Omental fat pad (tissue), 4 donors: ENCODE results near the gene FRMPD1. TPM values are rescaled to one million over a fixed set of nuclear protein-coding genes. Genes with fewer than 3 reads are reported as not detected.
"Not testable (repeated sequence)": the region's sequence is repeated elsewhere in the genome, so short reads cannot be mapped to it uniquely, and the experiment has no call there.

Source experiments
- ATAC-seq: fragments of 150-250 bp; one replicate; pipeline ENCODE4 v1.9.1; 2016; ENCODE audit warnings: mild to moderate bottlenecking, moderate library complexity; ENCODE audit not compliant: low FRiP score
- DNase-seq: peaks from one replicate; pipeline ENCODE4 v3.0.0-alpha.2; 2019; ENCODE audit warnings: low spot score
- CTCF ChIP-seq, 3 donors: fragments of 450-650 bp; IDR thresholded peaks; one replicate each; pipeline ENCODE4 v1.5.1; 2016 to 2017; ENCODE audit warnings: antibody characterized with exemption in 3 of 3, mild to moderate bottlenecking in 3 of 3, moderate library complexity in 2 of 3
- total RNA-seq, 4 donors: library from RNA; depleted of rRNA; stranded (reverse); fragments of >200 nt; gene quantifications; one replicate each; pipeline ENCODE4 v1.1.0, GENCODE V29; 2016

The FRMPD1 gene
- total RNA-seq, 4 donors from 2014 or later: 0.44 to 0.95 (median 0.74) TPM; not detected in 1

- TF ChIP-seq CTCF (IDR thresholded peaks at IDR 0.05): no peak
- peak; percentile 90 for ATAC-seq
- no peak for DNase-seq
Observed at GRCh38 chr9:37753489-37754190, 102.9 kb downstream of the FRMPD1 start, which contains the start of gene TRMT10B. Gene TRMT10B (plus strand): TSS chr9:37753805. CDS start chr9:37761932, 8,127 bp downstream.

GRCh38 chr9:37758747-37759146 is 108.0 kb downstream of the FRMPD1 start:
- ATAC-seq: no peak

GRCh38 chr9:37760416-37761161 is 109.8 kb downstream of the FRMPD1 start:
- no peak for TF ChIP-seq CTCF (IDR thresholded peaks at IDR 0.05)
- DNase-seq: no peak
- ATAC-seq: no peak

More at GRCh38 chr9:37758747-37759146, 108.0 kb downstream of the FRMPD1 start:
- no peak for TF ChIP-seq CTCF (IDR thresholded peaks at IDR 0.05)
- DNase-seq: no peak

GRCh38 chr9:37761511-37761910 is 110.8 kb downstream of the FRMPD1 start:
- ATAC-seq: no peak

GRCh38 chr9:37765263-37765662 is 114.5 kb downstream of the FRMPD1 start:
- not testable (repeated sequence) for DNase-seq, ATAC-seq

More at GRCh38 chr9:37761511-37761910, 110.8 kb downstream of the FRMPD1 start:
- DNase-seq: no peak
- TF ChIP-seq CTCF (IDR thresholded peaks at IDR 0.05): no peak

GRCh38 chr9:37769306-37769705 is 118.6 kb downstream of the FRMPD1 start:
- no peak for ATAC-seq
- DNase-seq: no peak
- no peak for TF ChIP-seq CTCF (IDR thresholded peaks at IDR 0.05)

- TF ChIP-seq CTCF (IDR thresholded peaks at IDR 0.05): no peak
- ATAC-seq (no peak), DNase-seq (no peak)
Observed at GRCh38 chr9:37769995-37770394, 119.2 kb downstream of the FRMPD1 start.
